Measurements from ENCODE around the gene NCR3LG1. TPM values are rescaled to one million over a fixed set of nuclear protein-coding genes. Genes with fewer than 3 reads are reported as not detected.

NCR3LG1 gene
- 1.7 to 3.7 TPM (median 2.2 TPM) in 5 replicates for total RNA-seq (2022; extraction: Qiagen RNA extraction)

GRCh38 chr11:17351510-17352176 lies at the start of gene NCR3LG1:
NCR3LG1 (plus strand) TSS chr11:17351800; CDS start chr11:17351970, 170 bp downstream.

GRCh38 chr11:17388609-17389210 lies 37.1 kb downstream of the NCR3LG1 start, which contains the start of gene KCNJ11:
KCNJ11 (minus strand) TSS chr11:17388659; CDS start chr11:17388091, 568 bp downstream.

Other genes starting within 250 kb of the NCR3LG1 start
- 12.0 to 22.2 TPM (median 14.6 TPM) in 5 replicates for gene PIK3C2A, start 143.8 kb upstream of the NCR3LG1 start, total RNA-seq (2022; extraction: Qiagen RNA extraction)
- gene NUCB2, start 75.1 kb upstream of the NCR3LG1 start, total RNA-seq (2022; extraction: Qiagen RNA extraction) = 26.4 to 36.7 TPM (median 32.9 TPM) in 5 replicates
- gene KCNJ11, start 36.9 kb downstream of the NCR3LG1 start, total RNA-seq (2022; extraction: Qiagen RNA extraction) = 4.4 to 6.1 TPM (median 4.9 TPM) in 5 replicates
- gene ABCC8, start 125.0 kb downstream of the NCR3LG1 start, total RNA-seq (2022; extraction: Qiagen RNA extraction) = 6.6 to 10.1 TPM (median 8.7 TPM) in 5 replicates
- gene USH1C, start 192.6 kb downstream of the NCR3LG1 start, total RNA-seq (2022; extraction: Qiagen RNA extraction) = 0.70 to 1.1 TPM (median 0.74 TPM) in 5 replicates
- not detected in 5 replicates for gene OTOG, start 195.5 kb downstream of the NCR3LG1 start, total RNA-seq (2022; extraction: Qiagen RNA extraction)

Data from A549 treated with Hydrocortisone at 1 μM for 4 hours (cell line).